H9 (cell line): ENCODE measurements around the gene SLC26A9. TPM values are rescaled to one million over a fixed set of nuclear protein-coding genes. Genes with fewer than 3 reads are reported as not detected.
A peak's percentile ranks its signal among the peaks of the same experiment; 100 is the strongest.

Source experiments
- DNase-seq: peaks from one replicate; pipeline ENCODE4 v3.0.0-alpha.2; 2017
- H2AFZ ChIP-seq: one replicate; pipeline ENCODE4 v1.6.1; 2013; ENCODE audit warnings: mild to moderate bottlenecking, low read length, control low read depth, moderate library complexity
- H2AK5ac ChIP-seq: 2 replicates; pipeline ENCODE4 v1.6.1; 2013; ENCODE audit warnings: low read length, control low read depth, mixed read lengths; ENCODE audit not compliant: insufficient read length
- H2BK120ac ChIP-seq: one replicate; pipeline ENCODE4 v1.6.1; 2013; ENCODE audit warnings: low read depth, mild to moderate bottlenecking, low read length, control low read depth, inconsistent platforms; ENCODE audit not compliant: poor library complexity, severe bottlenecking
- H2BK12ac ChIP-seq: 2 replicates; pipeline ENCODE4 v1.6.1; 2013; ENCODE audit warnings: low read length, control low read depth, mixed read lengths, low read depth; ENCODE audit not compliant: insufficient read length
- H2BK15ac ChIP-seq: 2 replicates; pipeline ENCODE4 v1.6.1; 2013; ENCODE audit warnings: low read depth, low read length, control low read depth
- H2BK20ac ChIP-seq: one replicate; pipeline ENCODE4 v1.6.1; 2013; ENCODE audit warnings: low read depth, mild to moderate bottlenecking, low read length, control low read depth, inconsistent platforms; ENCODE audit not compliant: poor library complexity, severe bottlenecking
- H2BK5ac ChIP-seq: 2 replicates; pipeline ENCODE4 v1.6.1; 2013; ENCODE audit warnings: low read length, control low read depth, mixed read lengths; ENCODE audit not compliant: insufficient read length
- H3K14ac ChIP-seq: 2 replicates; pipeline ENCODE4 v1.6.1; 2013; ENCODE audit warnings: low read length, control low read depth; ENCODE audit not compliant: insufficient read depth
- H3K18ac ChIP-seq: 2 replicates; pipeline ENCODE4 v1.6.1; 2013; ENCODE audit warnings: low read depth, mild to moderate bottlenecking, mixed read lengths, low read length, control low read depth; ENCODE audit not compliant: insufficient read length
- H3K23ac ChIP-seq: 2 replicates; pipeline ENCODE4 v1.6.1; 2013; ENCODE audit warnings: low read length, control low read depth, mixed read lengths, low read depth; ENCODE audit not compliant: insufficient read length
- H3K23me2 ChIP-seq: 2 replicates; pipeline ENCODE4 v1.6.1; 2013; ENCODE audit warnings: low read depth, mild to moderate bottlenecking, mixed read lengths, low read length, control low read depth; ENCODE audit not compliant: insufficient read length, poor library complexity, severe bottlenecking
- H3K27ac ChIP-seq: 2 replicates; pipeline ENCODE4 v1.5.1; 2013; ENCODE audit warnings: low read length, control low read depth, mixed read lengths, low read depth; ENCODE audit not compliant: insufficient read length
- H3K27me3 ChIP-seq: 2 replicates; pipeline ENCODE4 v1.6.1; 2013; ENCODE audit warnings: low read length, control low read depth, inconsistent platforms; ENCODE audit not compliant: insufficient read depth
- H3K4ac ChIP-seq: 2 replicates; pipeline ENCODE4 v1.6.1; 2013; ENCODE audit warnings: low read depth, mild to moderate bottlenecking, control low read depth, inconsistent platforms, low read length, moderate library complexity
- H3K4me1 ChIP-seq: 2 replicates; pipeline ENCODE4 v1.6.1; 2013; ENCODE audit warnings: low read length, control low read depth, inconsistent platforms; ENCODE audit not compliant: insufficient read depth
- H3K4me2 ChIP-seq: 2 replicates; pipeline ENCODE4 v1.6.1; 2013; ENCODE audit warnings: low read length, control low read depth, mixed read lengths; ENCODE audit not compliant: insufficient read length, insufficient read depth
- H3K56ac ChIP-seq: 2 replicates; pipeline ENCODE4 v1.6.1; 2013; ENCODE audit warnings: low read depth, mild to moderate bottlenecking, mixed read lengths, low read length, control low read depth; ENCODE audit not compliant: insufficient read length
- H3K79me1 ChIP-seq: 2 replicates; pipeline ENCODE4 v1.6.1; 2013; ENCODE audit warnings: low read depth, mild to moderate bottlenecking, moderate library complexity, low read length, control low read depth, inconsistent platforms; ENCODE audit not compliant: insufficient read depth, poor library complexity, severe bottlenecking
- H3K79me2 ChIP-seq: 2 replicates; pipeline ENCODE4 v1.6.1; 2013; ENCODE audit warnings: low read length, control low read depth, inconsistent platforms; ENCODE audit not compliant: insufficient read depth
- H3K9ac ChIP-seq: 2 replicates; pipeline ENCODE4 v1.6.1; 2013; ENCODE audit warnings: low read length, control low read depth, mixed read lengths; ENCODE audit not compliant: insufficient read length; ENCODE audit errors: extremely low read depth
- H3K9me3 ChIP-seq: one replicate; pipeline ENCODE4 v1.6.1; 2013; ENCODE audit warnings: low read depth, low read length, inconsistent platforms; ENCODE audit not compliant: control insufficient read depth
- H3T11ph ChIP-seq: one replicate; pipeline ENCODE4 v1.6.1; 2013; ENCODE audit warnings: mild to moderate bottlenecking, low read length, control low read depth, inconsistent platforms
- H4K20me1 ChIP-seq: one replicate; pipeline ENCODE4 v1.6.1; 2013; ENCODE audit not compliant: control insufficient read depth, insufficient read length, insufficient read depth
- H4K5ac ChIP-seq: 2 replicates; pipeline ENCODE4 v1.6.1; 2013; ENCODE audit warnings: low read depth, mild to moderate bottlenecking, mixed read lengths, low read length, control low read depth; ENCODE audit not compliant: insufficient read length
- H4K8ac ChIP-seq: replicated peaks from 2 replicates; pipeline ENCODE4 v1.6.1; 2013; ENCODE audit warnings: low read length, control low read depth, mixed read lengths, low read depth; ENCODE audit not compliant: insufficient read length
- H4K91ac ChIP-seq: 2 replicates; pipeline ENCODE4 v1.6.1; 2013; ENCODE audit warnings: low read depth, mild to moderate bottlenecking, moderate library complexity, mixed read lengths, low read length, control low read depth; ENCODE audit not compliant: insufficient read length
- H3K27ac Mint-ChIP-seq, 3 experiments: 2 replicates in 2 of 3; 3 replicates in 1 of 3; pipeline ENCODE4 v1.8.0; 2020 to 2021; ENCODE audit warnings: mixed read lengths in 3 of 3, mild to moderate bottlenecking in 1 of 3, moderate library complexity in 1 of 3
- H3K27me3 Mint-ChIP-seq: 2 replicates; pipeline ENCODE4 v1.8.0; 2021; ENCODE audit warnings: low read depth, mild to moderate bottlenecking, moderate library complexity, mixed read lengths
- H3K36me3 Mint-ChIP-seq, 3 experiments: 2 replicates in 2 of 3; 3 replicates in 1 of 3; pipeline ENCODE4 v1.8.0; 2020 to 2021; ENCODE audit warnings: low read depth in 3 of 3, mixed read lengths in 3 of 3; ENCODE audit not compliant: insufficient read depth in 1 of 3
- H3K4me1 Mint-ChIP-seq, 2 experiments: 2 replicates each; pipeline ENCODE4 v1.8.0; 2020; ENCODE audit warnings: mixed read lengths in 2 of 2
- H3K4me3 Mint-ChIP-seq, 2 experiments: 2 replicates in 1 of 2; 3 replicates in 1 of 2; pipeline ENCODE4 v1.8.0; 2020 to 2021; ENCODE audit warnings: mild to moderate bottlenecking in 2 of 2, mixed read lengths in 2 of 2, moderate library complexity in 1 of 2
- H3K9me3 Mint-ChIP-seq, 2 experiments: 2 replicates in 1 of 2; 3 replicates in 1 of 2; pipeline ENCODE4 v1.8.0; 2020; ENCODE audit warnings: mild to moderate bottlenecking in 2 of 2, mixed read lengths in 2 of 2, moderate library complexity in 1 of 2
- CTCF ChIP-seq: fragments of 200-600 bp; sonication (generic); conservative IDR thresholded peaks from 3 replicates; pipeline ENCODE4 v1.8.0; 2021; ENCODE audit warnings: antibody characterized with exemption, mild to moderate bottlenecking
- WGBS: extraction: QIAGEN DNeasy Blood & Tissue Kit; methylation state at CpG from one replicate; pipeline ENCODE4 v1.1.7; 2013; ENCODE audit warnings: missing lambda C conversion rate, low lambda C conversion rate, mixed read lengths; ENCODE audit not compliant: insufficient read length; ENCODE audit errors: extremely low coverage; 5-methylcytosine and 5-hydroxymethylcytosine counted together
- total RNA-seq: library from RNA; stranded (reverse); gene quantifications from 2 replicates; pipeline ENCODE4 v1.2.1, GENCODE V29; 2021

Gene SLC26A9
- total RNA-seq, 1 experiment from 2014 or later = not detected

GRCh38 chr1:205950826-205951549, 7.7 kb upstream of the SLC26A9 start:
- Mint-ChIP-seq H3K36me3 (no peaks in the 10 kb centered on the region), H3K9me3 (no peaks in the 10 kb centered on the region; a peak in 1 of 5 replicates), H3K27ac (peak overlapping the region in 1 of 3 experiments; percentile 71; a peak in 1 of 7 replicates), H3K4me3 (no peak overlapping the region), H3K27me3 (peaks cover 16% of the 10 kb centered on the region), H3K4me1 (peaks cover 17 to 29% of the 10 kb centered on the region in 2 experiments)
- Histone ChIP-seq H3K4me2 (no peak overlapping the region), H3K27me3 (no peaks in the 10 kb centered on the region), H3K4me1 (0 out of 2 replicates have a peak, but pooled peaks cover 6% of the 10 kb centered on the region), H3K23me2 (no peaks in the 10 kb centered on the region), H2BK20ac (no peak overlapping the region), H3T11ph (no peak overlapping the region), H2BK15ac (no peak overlapping the region), H3K23ac (no peak overlapping the region), H2AFZ (no peak overlapping the region), H3K14ac (no peak overlapping the region), H3K9me3 (no peaks in the 10 kb centered on the region), H3K9ac (no peak overlapping the region), H3K27ac (no peak overlapping the region), H4K91ac (no peak overlapping the region), H3K4ac (no peak overlapping the region), H4K5ac (no peak overlapping the region), H3K79me1 (no peaks in the 10 kb centered on the region), H4K20me1 (no peaks in the 10 kb centered on the region), H2BK120ac (no peak overlapping the region), H2BK5ac (no peak overlapping the region), H2BK12ac (no peak overlapping the region), H4K8ac (no peak overlapping the region), H2AK5ac (no peak overlapping the region), H3K56ac (no peak overlapping the region), H3K79me2 (no peaks in the 10 kb centered on the region), H3K18ac (no peak overlapping the region)
- no CpG with 5 or more reads among the region's 7 CpGs for WGBS
- DNase-seq = no peak
- TF ChIP-seq CTCF = no peak
